Pancreas (tissue), 10 donors: Measurements from ENCODE around the gene PIGP. TPM values are rescaled to one million over a fixed set of nuclear protein-coding genes. Genes with fewer than 3 reads are reported as not detected.
A peak's percentile ranks its signal among the peaks of the same experiment; 100 is the strongest.
"Not testable (repeated sequence)": the region's sequence is repeated elsewhere in the genome, so short reads cannot be mapped to it uniquely, and the experiment has no call there.

Source experiments
- ATAC-seq, 4 donors: fragments of 200-7000 bp; cut with Tn5 transposase; one replicate each; pipeline versions ENCODE4 v1.8.0 to v1.9.1; 2020; ENCODE audit warnings: mild to moderate bottlenecking in 4 of 4, moderate library complexity in 4 of 4
- DNase-seq, 6 donors: peaks; one replicate each; pipeline ENCODE4 v3.0.0-alpha.2; 2020
- FAIRE-seq: peaks from 2 replicates; lab custom pipeline; 2012; peaks lifted over from hg19 to GRCh38; lab: Jason Lieb, UNC
- H3K27ac ChIP-seq, 4 donors: fragments of 200-600 bp; sonication (generic); 1 replicate in 3 of 4; 2 replicates in 1 of 4; pipeline versions ENCODE4 v1.5.0 to v1.8.0; 2020
- H3K27me3 ChIP-seq, 4 donors: fragments of 200-600 bp; one replicate each; pipeline ENCODE4 v1.8.0; 2021
- H3K36me3 ChIP-seq, 3 donors: fragments of 200-600 bp; sonication (generic) in 1 of 3; one replicate each; pipeline versions ENCODE4 v1.5.0 to v1.8.0; 2020 to 2021
- H3K4me1 ChIP-seq, 3 donors: fragments of 200-600 bp; one replicate each; pipeline ENCODE4 v1.8.0; 2021
- H3K4me3 ChIP-seq, 4 donors: fragments of 200-600 bp; sonication (generic) in 2 of 4; one replicate each; pipeline versions ENCODE4 v1.5.0 to v1.8.0; 2020 to 2021
- H3K9me3 ChIP-seq, 4 donors: fragments of 200-600 bp; one replicate each; pipeline ENCODE4 v1.8.0; 2021
- CTCF ChIP-seq, 4 donors: fragments of 200-600 bp; sonication (generic) in 3 of 4; IDR thresholded peaks; one replicate each; pipeline versions ENCODE4 v1.5.0 to v1.8.0; 2021; ENCODE audit warnings: antibody characterized with exemption in 4 of 4
- WGBS, 2 donors: extraction: QIAGEN DNeasy Blood & Tissue Kit; methylation state at CpG; one replicate each; pipeline ENCODE4 v1.1.7; 2013; 5-methylcytosine and 5-hydroxymethylcytosine counted together
- intact Hi-C, 3 donors: fragments of 100-400 bp; cut with DNase I; formaldehyde crosslinking; loops; one replicate each; pipeline versions ENCODE4 v1.11.1 to v1.14.2; 2022
- polyA plus RNA-seq, 2 donors: library from polyadenylated mRNA; stranded (reverse); fragments of 200-250 nt; gene quantifications; one replicate each; pipeline ENCODE4 v1.2.3, GENCODE V29; 2013
- total RNA-seq, 6 donors: library from RNA; stranded (reverse); fragmentation: NEBNext Ultra II Directional in 4 of 6; extraction: Animal tissue kit (Norgen Biotek cat#: 25700) in 4 of 6; gene quantifications; one replicate each; pipeline versions ENCODE4 v1.2.1 to v1.2.4, GENCODE V29; 2021 to 2023
- donor health status: healthy with polysubstance abuse.
- donor health status: DM: no; HTN: no; CAD: no; lungs with moderate emphysema.
- donor health status: DM: no; HTN: no; CAD: no.
- donor health status: control.
- donor health status: control.
- donor health status: Bipolar disorder and iron deficiency.
- donor health status: DM: yes; HTN: yes; CAD: no.
- donor health status: DM: no; HTN: no; CAD: no.
- donor health status: DM: no; HTN: no; CAD: no.
- donor health status: DM: yes; HTN: yes; CAD: no.

PIGP gene
- total RNA-seq (10 to 100 TPM; 14.8 to 21.2 (median 17.2) TPM), polyA plus RNA-seq (10 to 100 TPM; 15.5 to 29.3 TPM)

GRCh38 chr21:37072988-37073416 lies at the start of gene PIGP, which contains the start of gene TTC3:
PIGP (minus strand) TSS chr21:37073071; CDS start chr21:37072515, 556 bp downstream.
TTC3 (plus strand) TSS chr21:37073254; CDS start chr21:37087258, 14,004 bp downstream.
- FAIRE-seq (no peak), ATAC-seq (peak; percentile 84 to 92 (median 88)), DNase-seq (peak; percentile 93 to 100 (median 98))
- 0% methylated on average over 29 to 61 of the region's 61 CpGs for WGBS, 2 donors
- Histone ChIP-seq H3K27me3 (no peaks in the 10 kb centered on the region), H3K4me3 (peak within 1 kb of the TSS; percentile 79 to 90 (median 85)), H3K4me1 (peaks cover 0 to 8% (median 5%) of the 10 kb centered on the region in 3 donors), H3K27ac (peak within 1 kb of the TSS; percentile 97 to 99 (median 98)), H3K9me3 (no peaks in the 10 kb centered on the region), H3K36me3 (no peaks in the 10 kb centered on the region)
- TF ChIP-seq CTCF (IDR thresholded peaks at IDR 0.05): no peak
- intact Hi-C loops: no loop called here

- peaks cover 0 to 24% (median 7%) of the 10 kb centered on the region in 3 donors for H3K4me1 ChIP-seq
- peaks cover 0 to 4% (median 0%) of the 10 kb centered on the region in 3 donors for H3K36me3 ChIP-seq
- no peak for DNase-seq
- no peak for ATAC-seq
- H3K27me3 ChIP-seq: no peaks in the 10 kb centered on the region
- no peaks in the 10 kb centered on the region for H3K9me3 ChIP-seq
- WGBS, 2 donors: 84 to 85% methylated on average over 6 of the region's 6 CpGs
- no peak for FAIRE-seq
- intact Hi-C loops: no loop called here
- H3K4me3 ChIP-seq: no peak overlapping the region
- TF ChIP-seq CTCF (IDR thresholded peaks at IDR 0.05): no peak
- H3K27ac ChIP-seq: no peak overlapping the region
Measured at GRCh38 chr21:37119421-37120218, 46.7 kb upstream of the PIGP start.

GRCh38 chr21:37118187-37118826 lies 45.4 kb upstream of the PIGP start:
- TF ChIP-seq CTCF (IDR thresholded peaks at IDR 0.05): no peak
- FAIRE-seq (no peak), DNase-seq (no peak), ATAC-seq (peak in 3 of 4 donors; percentile 19 to 35 (median 22))
- no peaks in the 10 kb centered on the region for H3K36me3 ChIP-seq
- 0% methylated on average over 1 of the region's 1 CpG for WGBS, 2 donors
- H3K4me1 ChIP-seq: peaks cover 0 to 24% (median 7%) of the 10 kb centered on the region in 3 donors
- no peak overlapping the region for H3K4me3 ChIP-seq
- H3K27ac ChIP-seq: peak overlapping the region in 1 of 4 donors; percentile 12
- H3K9me3 ChIP-seq: no peaks in the 10 kb centered on the region
- intact Hi-C loops: no loop called here
- no peaks in the 10 kb centered on the region for H3K27me3 ChIP-seq

GRCh38 chr21:37117204-37117603 lies 44.3 kb upstream of the PIGP start:
- no peaks in the 10 kb centered on the region for H3K36me3 ChIP-seq

GRCh38 chr21:37116459-37116858 lies 43.6 kb upstream of the PIGP start:
- DNase-seq, H3K9me3 ChIP-seq, H3K36me3 ChIP-seq, intact Hi-C loops, H3K27me3 ChIP-seq, FAIRE-seq, H3K27ac ChIP-seq, H3K4me3 ChIP-seq: not testable (repeated sequence)
- ATAC-seq: peak in 2 of 4 donors; percentile 14 to 20
- WGBS, 2 donors: 92 to 100% methylated on average over 2 of the region's 2 CpGs
- peaks cover 0 to 24% (median 7%) of the 10 kb centered on the region in 3 donors for H3K4me1 ChIP-seq

More at GRCh38 chr21:37117204-37117603, 44.3 kb upstream of the PIGP start:
- FAIRE-seq (no peak), ATAC-seq (peak; percentile 44 to 79 (median 68)), DNase-seq (no peak)
- intact Hi-C loops: no loop called here
- no peak overlapping the region for H3K4me3 ChIP-seq
- peaks cover 0 to 24% (median 7%) of the 10 kb centered on the region in 3 donors for H3K4me1 ChIP-seq
- H3K27ac ChIP-seq: no peak overlapping the region
- H3K27me3 ChIP-seq: no peaks in the 10 kb centered on the region
- no peak for TF ChIP-seq CTCF (IDR thresholded peaks at IDR 0.05)
- no peaks in the 10 kb centered on the region for H3K9me3 ChIP-seq

- H3K27me3 ChIP-seq, H3K36me3 ChIP-seq, DNase-seq, H3K27ac ChIP-seq, H3K4me3 ChIP-seq, H3K9me3 ChIP-seq, ATAC-seq, FAIRE-seq, intact Hi-C loops: not testable (repeated sequence)
- WGBS, 2 donors: 84 to 100% methylated on average over 1 of the region's 3 CpGs
- H3K4me1 ChIP-seq: peaks cover 0 to 24% (median 7%) of the 10 kb centered on the region in 3 donors
Measured at GRCh38 chr21:37114301-37114700, 41.4 kb upstream of the PIGP start.

- H3K27me3 ChIP-seq, H3K9me3 ChIP-seq, H3K27ac ChIP-seq, H3K4me1 ChIP-seq, intact Hi-C loops, H3K36me3 ChIP-seq, DNase-seq, H3K4me3 ChIP-seq, FAIRE-seq, ATAC-seq: not testable (repeated sequence)
- 91 to 95% methylated on average over 4 to 5 of the region's 6 CpGs for WGBS, 2 donors
Measured at GRCh38 chr21:37111029-37111428, 38.2 kb upstream of the PIGP start.
